ENCODE measurements around the gene ITGBL1. TPM values are rescaled to one million over a fixed set of nuclear protein-coding genes. Genes with fewer than 3 reads are reported as not detected.

The ITGBL1 gene
- total RNA-seq, 1 donor from 2014 or later = 0.81 TPM

- DNase-seq (ENCODE audit: low spot score) (no peak), ATAC-seq (no peak)
These were observed 1.7 kb upstream of the ITGBL1 start for GRCh38 chr13:101450749-101451130.

- no peak for DNase-seq (ENCODE audit: low spot score)
- ATAC-seq = no peak
These were observed 834 bp upstream of the ITGBL1 start for GRCh38 chr13:101451641-101452040.

- ATAC-seq (peak; percentile 73), DNase-seq (ENCODE audit: low spot score) (no peak)
These were observed 1.3 kb downstream of the ITGBL1 start for GRCh38 chr13:101453784-101454201.

- no peak for ATAC-seq
- DNase-seq (ENCODE audit: low spot score) = no peak
These were observed 2.3 kb downstream of the ITGBL1 start for GRCh38 chr13:101454767-101455166.

- DNase-seq (ENCODE audit: low spot score) (no peak), ATAC-seq (no peak)
These were observed 3.4 kb downstream of the ITGBL1 start for GRCh38 chr13:101455863-101456262.

- DNase-seq (ENCODE audit: low spot score) (no peak), ATAC-seq (no peak)
These were observed 4.7 kb downstream of the ITGBL1 start for GRCh38 chr13:101457176-101457575.

GRCh38 chr13:101465877-101466276 is 13.4 kb downstream of the ITGBL1 start:
- ATAC-seq (no peak), DNase-seq (ENCODE audit: low spot score) (no peak)

GRCh38 chr13:101467415-101467814 is 14.9 kb downstream of the ITGBL1 start:
- ATAC-seq (no peak), DNase-seq (ENCODE audit: low spot score) (no peak)

GRCh38 chr13:101473458-101473857 is 21.0 kb downstream of the ITGBL1 start:
- DNase-seq (ENCODE audit: low spot score) (no peak), ATAC-seq (no peak)

GRCh38 chr13:101474419-101474957 is 22.0 kb downstream of the ITGBL1 start:
- DNase-seq (ENCODE audit: low spot score) (no peak), ATAC-seq (no peak)

- no peak for DNase-seq (ENCODE audit: low spot score)
- ATAC-seq = no peak
These were observed 23.1 kb downstream of the ITGBL1 start for GRCh38 chr13:101475536-101475935.

GRCh38 chr13:101481421-101481820 is 28.9 kb downstream of the ITGBL1 start:
- DNase-seq (ENCODE audit: low spot score) = no peak
- no peak for ATAC-seq

- DNase-seq (ENCODE audit: low spot score) = no peak
- ATAC-seq = no peak
These were observed 34.4 kb downstream of the ITGBL1 start for GRCh38 chr13:101486708-101487437.

GRCh38 chr13:101487438-101487830 is 35.0 kb downstream of the ITGBL1 start:
- no peak for DNase-seq (ENCODE audit: low spot score)

GRCh38 chr13:101488734-101489133 is 36.3 kb downstream of the ITGBL1 start:
- no peak for DNase-seq (ENCODE audit: low spot score)

More at GRCh38 chr13:101487438-101487830, 35.0 kb downstream of the ITGBL1 start:
- ATAC-seq = no peak

GRCh38 chr13:101489643-101490405 is 37.3 kb downstream of the ITGBL1 start:
- ATAC-seq = no peak
- DNase-seq (ENCODE audit: low spot score) = no peak

More at GRCh38 chr13:101488734-101489133, 36.3 kb downstream of the ITGBL1 start:
- no peak for ATAC-seq

GRCh38 chr13:101490406-101491015 is 38.0 kb downstream of the ITGBL1 start:
- DNase-seq (ENCODE audit: low spot score) (no peak), ATAC-seq (no peak)

- ATAC-seq = no peak
- DNase-seq (ENCODE audit: low spot score) = no peak
These were observed 39.9 kb downstream of the ITGBL1 start for GRCh38 chr13:101492251-101492910.

GRCh38 chr13:101493541-101493940 is 41.1 kb downstream of the ITGBL1 start:
- ATAC-seq (no peak), DNase-seq (ENCODE audit: low spot score) (no peak)

GRCh38 chr13:101499406-101499805 is 46.9 kb downstream of the ITGBL1 start:
- DNase-seq (ENCODE audit: low spot score) = no peak
- ATAC-seq = no peak

- ATAC-seq = no peak
- DNase-seq (ENCODE audit: low spot score) = no peak
These were observed 50.1 kb downstream of the ITGBL1 start for GRCh38 chr13:101502618-101503017.

All from left lobe of liver (tissue), 2 donors.